HG02870 (cell line): ENCODE data around the gene RAPGEF3.

Source experiments
- ATAC-seq: cut with Tn5 transposase; IDR thresholded peaks from one replicate; pipeline ENCODE4 v1.9.1; 2021; ENCODE audit warnings: mild to moderate bottlenecking, moderate library complexity; ENCODE audit not compliant: unreplicated experiment

The RAPGEF3 gene

GRCh38 chr12:47745485-47746041 is 13.1 kb downstream of the RAPGEF3 start:
- no peak for ATAC-seq

- ATAC-seq, result no peak
Observed at GRCh38 chr12:47744778-47745436, 13.8 kb downstream of the RAPGEF3 start.

- ATAC-seq, result no peak
Observed at GRCh38 chr12:47744005-47744651, 14.6 kb downstream of the RAPGEF3 start.

GRCh38 chr12:47743311-47743860 is 15.3 kb downstream of the RAPGEF3 start:
- ATAC-seq, result no peak

GRCh38 chr12:47742253-47742825 is 16.3 kb downstream of the RAPGEF3 start:
- no peak for ATAC-seq

GRCh38 chr12:47741340-47741703 is 17.4 kb downstream of the RAPGEF3 start:
- ATAC-seq, result no peak

GRCh38 chr12:47740606-47741339 is 17.9 kb downstream of the RAPGEF3 start:
- ATAC-seq, result peak; percentile 30

- peak; percentile 47 for ATAC-seq
Observed at GRCh38 chr12:47739979-47740378, 18.7 kb downstream of the RAPGEF3 start.

GRCh38 chr12:47739297-47739696 is 19.4 kb downstream of the RAPGEF3 start:
- no peak for ATAC-seq

- no peak for ATAC-seq
Observed at GRCh38 chr12:47737936-47738594, 20.6 kb downstream of the RAPGEF3 start.

- no peak for ATAC-seq
Observed at GRCh38 chr12:47736877-47737676, 21.6 kb downstream of the RAPGEF3 start.

- no peak for ATAC-seq
Observed at GRCh38 chr12:47736216-47736615, 22.5 kb downstream of the RAPGEF3 start.

- no peak for ATAC-seq
Observed at GRCh38 chr12:47735649-47736048, 23.0 kb downstream of the RAPGEF3 start.

- no peak for ATAC-seq
Observed at GRCh38 chr12:47734725-47735480, 23.8 kb downstream of the RAPGEF3 start.

GRCh38 chr12:47733142-47733541 is 25.5 kb downstream of the RAPGEF3 start:
- no peak for ATAC-seq

GRCh38 chr12:47732504-47732903 is 26.2 kb downstream of the RAPGEF3 start:
- ATAC-seq, result no peak

GRCh38 chr12:47731723-47732122 is 27.0 kb downstream of the RAPGEF3 start:
- ATAC-seq, result no peak

- no peak for ATAC-seq
Observed at GRCh38 chr12:47730341-47730744, 28.3 kb downstream of the RAPGEF3 start.

- no peak for ATAC-seq
Observed at GRCh38 chr12:47729233-47729632, 29.4 kb downstream of the RAPGEF3 start.
